ENCODE measurements around the gene PLA2G6. TPM values are rescaled to one million over a fixed set of nuclear protein-coding genes. Genes with fewer than 3 reads are reported as not detected.

Gene PLA2G6
- polyA plus RNA-seq, 2 of the 4 experiments (the other 2 are of a cell fraction): 7.4 to 7.6 TPM

- TF ChIP-seq PHF8 (IDR thresholded peaks at IDR 0.05; ENCODE audit: borderline replicate concordance, low read depth): no peak
These were observed 112.8 kb downstream of the PLA2G6 start (continued) for GRCh38 chr22:38068641-38069371.

- FAIRE-seq (no peak), ATAC-seq (no peak)
- CTCF ChIA-PET: interaction anchor here (1.1 to 4.0 kb wide), 5 partner anchors 9 to 504 kb away, joined by 3 to 23 read pairs (median 10); partner anchors contain the start of genes BAIAP2L2 and PICK1
These were observed 113.8 kb downstream of the PLA2G6 start for GRCh38 chr22:38067761-38068360.

GRCh38 chr22:38067028-38067415 lies 114.6 kb downstream of the PLA2G6 start:
- ChIA-PET CTCF (interaction anchor here (4.0 kb wide), 1 partner anchor 14 kb away, joined by 23 read pairs; no protein-coding TSS in a partner anchor), POLR2A (no interaction called here)
- 90% methylated on average over 8 of the region's 8 CpGs for WGBS (ENCODE audit: missing lambda C conversion rate)
- Histone ChIP-seq H3K9me3 (no peaks in the 10 kb centered on the region), H3K4me2 (no peak overlapping the region), H3K4me1 (no peaks in the 10 kb centered on the region), H3K4me3 (no peak overlapping the region), H3K27ac (no peak overlapping the region)
- TF ChIP-seq RCOR1 (IDR thresholded peaks at IDR 0.05; ENCODE audit: low read depth, low read length) (no peak), NFE2L2 (conservative IDR thresholded peaks at IDR 0.05; ENCODE audit: low read length) (no peak), CBX8 (IDR thresholded peaks at IDR 0.05) (no peak), RARB (CRISPR knock-in tag; IDR thresholded peaks at IDR 0.05) (no peak), EP300 (IDR thresholded peaks at IDR 0.05) (no peak)
- ATAC-seq (no peak), DNase-seq (ENCODE audit: low read depth in 1 of 2, low spot score in 1 of 2) (no peak), FAIRE-seq (no peak)

More at GRCh38 chr22:38067761-38068360, 113.8 kb downstream of the PLA2G6 start:
- Histone ChIP-seq H3K4me1 (no peaks in the 10 kb centered on the region), H3K4me3 (no peak overlapping the region), H3K4me2 (no peak overlapping the region), H3K27ac (no peak overlapping the region), H3K9me3 (no peaks in the 10 kb centered on the region)
- DNase-seq (ENCODE audit: low read depth in 1 of 2, low spot score in 1 of 2): no peak
- 93% methylated on average over 9 of the region's 13 CpGs for WGBS (ENCODE audit: missing lambda C conversion rate)
- POLR2A ChIA-PET: no interaction called here
- TF ChIP-seq RFX5 (IDR thresholded peaks at IDR 0.05) (no peak), FOXS1 (CRISPR knock-in tag; IDR thresholded peaks at IDR 0.05) (no peak), CHD2 (IDR thresholded peaks at IDR 0.05; ENCODE audit: low read length, partially characterized antibody) (no peak), CHD4 (IDR thresholded peaks at IDR 0.05; ENCODE audit: borderline replicate concordance) (no peak), MAZ (IDR thresholded peaks at IDR 0.05; ENCODE audit: borderline replicate concordance, low read depth, low read length) (no peak), SREBF2 (IDR thresholded peaks at IDR 0.05) (no peak), TP53 (CRISPR knock-in tag; IDR thresholded peaks at IDR 0.05) (no peak), JUN (IDR thresholded peaks at IDR 0.05) (no peak), MYC (IDR thresholded peaks at IDR 0.05; ENCODE audit: borderline replicate concordance, low read length) (no peak), NR3C1 (IDR thresholded peaks at IDR 0.05) (no peak), BHLHE40 (IDR thresholded peaks at IDR 0.05; ENCODE audit: low read depth, low read length) (no peak), RARB (CRISPR knock-in tag; IDR thresholded peaks at IDR 0.05) (no peak), PBX3 (IDR thresholded peaks at IDR 0.05) (no peak), ZNF302 (CRISPR knock-in tag; IDR thresholded peaks at IDR 0.05) (no peak), CBX2 (IDR thresholded peaks at IDR 0.05; ENCODE audit: borderline replicate concordance, low read depth) (no peak), KDM1A (IDR thresholded peaks at IDR 0.05; ENCODE audit: low read depth) (no peak), ZC3H11A (IDR thresholded peaks at IDR 0.05) (no peak), RNF2 (IDR thresholded peaks at IDR 0.05; ENCODE audit: borderline replicate concordance, low read depth) (no peak)
- TF ChIP-seq, protein P1, sequence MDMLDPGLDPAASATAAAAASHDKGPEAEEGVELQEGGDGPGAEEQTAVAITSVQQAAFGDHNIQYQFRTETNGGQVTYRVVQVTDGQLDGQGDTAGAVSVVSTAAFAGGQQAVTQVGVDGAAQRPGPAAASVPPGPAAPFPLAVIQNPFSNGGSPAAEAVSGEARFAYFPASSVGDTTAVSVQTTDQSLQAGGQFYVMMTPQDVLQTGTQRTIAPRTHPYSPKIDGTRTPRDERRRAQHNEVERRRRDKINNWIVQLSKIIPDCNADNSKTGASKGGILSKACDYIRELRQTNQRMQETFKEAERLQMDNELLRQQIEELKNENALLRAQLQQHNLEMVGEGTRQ (IDR thresholded peaks at IDR 0.05): no peak
- TF ChIP-seq, protein P2, sequence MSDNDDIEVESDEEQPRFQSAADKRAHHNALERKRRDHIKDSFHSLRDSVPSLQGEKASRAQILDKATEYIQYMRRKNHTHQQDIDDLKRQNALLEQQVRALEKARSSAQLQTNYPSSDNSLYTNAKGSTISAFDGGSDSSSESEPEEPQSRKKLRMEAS (IDR thresholded peaks at IDR 0.05): no peak
